Melanocyte of skin (primary cell): Measurements from ENCODE around the gene CLNS1A. TPM values are rescaled to one million over a fixed set of nuclear protein-coding genes. Genes with fewer than 3 reads are reported as not detected.

Experiments used
- small RNA-seq, 2 donors: library from RNA; depleted of rRNA; stranded (forward); fragments of <200 nt; gene quantifications; one replicate each; pipeline ENCODE3, GENCODE V24; 2012
- total RNA-seq, 2 donors: library from RNA; depleted of rRNA; stranded (reverse); fragments of >200 nt; gene quantifications; 2 replicates each; pipeline ENCODE4 v1.2.3, GENCODE V29; 2012

CLNS1A gene, protein sequence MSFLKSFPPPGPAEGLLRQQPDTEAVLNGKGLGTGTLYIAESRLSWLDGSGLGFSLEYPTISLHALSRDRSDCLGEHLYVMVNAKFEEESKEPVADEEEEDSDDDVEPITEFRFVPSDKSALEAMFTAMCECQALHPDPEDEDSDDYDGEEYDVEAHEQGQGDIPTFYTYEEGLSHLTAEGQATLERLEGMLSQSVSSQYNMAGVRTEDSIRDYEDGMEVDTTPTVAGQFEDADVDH
- total RNA-seq = 10 to 100 TPM; 70.2 to 85.3 TPM

DNA sequence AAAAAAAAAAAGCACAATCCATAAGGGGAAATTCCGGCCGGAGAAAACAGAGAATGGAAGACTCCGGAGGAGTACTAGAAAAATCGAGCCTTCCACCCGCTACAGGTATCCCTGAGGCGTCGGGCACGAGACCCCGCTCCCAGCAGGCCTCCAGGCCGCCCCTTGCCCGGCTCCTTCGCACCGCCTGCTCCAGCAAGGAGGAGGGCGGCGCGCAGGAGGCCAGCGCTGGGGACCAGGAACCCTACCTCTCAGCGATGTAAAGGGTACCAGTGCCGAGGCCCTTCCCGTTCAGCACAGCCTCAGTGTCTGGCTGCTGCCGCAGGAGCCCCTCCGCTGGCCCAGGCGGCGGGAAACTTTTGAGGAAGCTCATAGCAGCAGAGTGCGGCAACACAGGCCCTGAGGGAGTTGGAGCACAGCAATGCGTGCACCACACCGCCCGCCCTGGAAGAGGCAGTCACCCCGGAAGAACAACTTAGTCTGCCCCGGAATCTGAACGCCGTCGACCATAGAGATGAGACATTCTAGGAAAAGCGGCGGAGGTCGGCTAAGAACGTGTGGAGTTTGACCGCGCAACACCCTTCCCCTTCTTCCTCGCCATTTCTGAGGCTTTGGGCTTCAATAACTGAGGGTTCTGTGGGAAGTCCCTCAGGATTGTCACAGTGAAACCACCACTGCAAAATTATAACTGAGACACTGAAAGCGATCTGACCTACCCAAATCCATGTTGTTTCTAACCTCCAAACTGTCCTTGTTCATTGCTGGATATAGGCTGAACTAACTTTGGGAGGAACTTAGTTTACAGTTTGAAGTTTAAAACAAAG lies at the start of gene CLNS1A:
CLNS1A (minus strand) TSS at position 450 of the 821 bp plus-strand sequence; CDS start at position 370, 80 bp downstream.

DNA sequence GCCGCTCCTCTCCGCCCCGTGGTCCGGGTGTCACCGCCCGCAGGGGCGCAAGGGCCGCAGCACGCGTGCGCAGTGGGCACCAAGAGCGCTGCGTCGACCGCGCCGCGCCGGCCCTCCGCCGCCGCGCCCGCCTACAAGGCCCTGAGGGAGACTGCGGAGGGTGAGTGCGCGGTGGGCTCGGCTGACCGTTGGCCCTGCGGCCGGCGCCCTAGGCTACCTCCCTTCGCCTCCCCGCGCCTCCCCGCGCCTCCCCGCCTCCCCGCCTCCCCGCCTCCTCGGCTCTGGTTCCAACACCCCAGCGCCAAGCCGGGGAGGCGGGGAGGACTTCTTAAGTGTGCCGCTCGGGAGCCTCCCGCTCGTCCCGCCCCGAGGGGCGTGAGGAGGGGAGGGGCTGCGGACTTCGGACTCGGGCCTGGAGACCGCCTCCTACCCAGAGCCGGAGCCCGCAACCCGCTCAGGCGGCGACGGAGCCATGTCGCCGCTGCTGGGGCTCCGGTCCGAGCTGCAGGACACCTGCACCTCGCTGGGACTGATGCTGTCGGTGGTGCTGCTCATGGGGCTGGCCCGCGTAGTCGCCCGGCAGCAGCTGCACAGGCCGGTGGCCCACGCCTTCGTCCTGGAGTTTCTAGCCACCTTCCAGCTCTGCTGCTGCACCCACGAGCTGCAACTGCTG lies 47.9 kb downstream of the CLNS1A start, which contains the start of gene AQP11:
AQP11 (plus strand) TSS at position 433 of the 673 bp plus-strand sequence; CDS start at position 473, 40 bp downstream.

Small RNAs within 50 kb of the gene (small RNA-seq; reads per million reads assigned to genes)
- gene RNU7-59P = 0 reads per million in 2 donors

Other genes starting within 250 kb of the CLNS1A start
- 10 to 100 TPM; 43.0 to 51.6 TPM for gene PAK1, start 163.7 kb downstream of the CLNS1A start, total RNA-seq
- 1 to 10 TPM; 3.4 to 4.3 TPM for gene AQP11, start 47.8 kb downstream of the CLNS1A start, total RNA-seq
- 10 to 100 TPM; 22.3 to 29.9 TPM for gene RSF1, start 182.9 kb upstream of the CLNS1A start, total RNA-seq
- 10 to 100 TPM; 14.7 to 17.9 TPM for gene AAMDC, start 183.3 kb upstream of the CLNS1A start, total RNA-seq